Breast epithelium (tissue), 4 donors: ENCODE data around the gene MSL1. TPM values are rescaled to one million over a fixed set of nuclear protein-coding genes. Genes with fewer than 3 reads are reported as not detected.

Experiments used
- DNase-seq, 2 donors: peaks; one replicate each; pipeline ENCODE4 v3.0.0-alpha.2; 2019; ENCODE audit warnings: low spot score in 2 of 2
- H3K27ac ChIP-seq, 2 donors: fragments of 200-600 bp; sonication (generic) in 1 of 2; one replicate each; pipeline ENCODE4 v1.5.1; 2016 to 2019; ENCODE audit warnings: mild to moderate bottlenecking in 1 of 2
- H3K27me3 ChIP-seq, 2 donors: fragments of 200-600 bp; sonication (generic) in 1 of 2; one replicate each; pipeline versions ENCODE4 v1.5.1 to v1.6.0; 2017 to 2019; ENCODE audit warnings: control low read depth in 1 of 2, mild to moderate bottlenecking in 1 of 2
- H3K36me3 ChIP-seq: fragments of 200-600 bp; one replicate; pipeline ENCODE4 v1.5.1; 2019
- H3K4me1 ChIP-seq, 2 donors: fragments of 200-600 bp; sonication (generic); one replicate each; pipeline ENCODE4 v1.5.1; 2016 to 2019; ENCODE audit warnings: control low read depth in 1 of 2
- H3K4me3 ChIP-seq, 3 donors: fragments of 200-600 bp; sonication (generic); 1 replicate in 2 of 3; 2 replicates in 1 of 3; pipeline ENCODE4 v1.5.1; 2016 to 2019; ENCODE audit warnings: mild to moderate bottlenecking in 3 of 3, moderate library complexity in 2 of 3
- H3K9me3 ChIP-seq, 2 donors: fragments of 200-600 bp; sonication (generic) in 1 of 2; one replicate each; pipeline ENCODE4 v1.5.1; 2016 to 2019; ENCODE audit warnings: control low read depth in 1 of 2
- CTCF ChIP-seq, 3 donors: fragments of 450-650 bp; IDR thresholded peaks; one replicate each; pipeline ENCODE4 v1.5.1; 2016 to 2017; ENCODE audit warnings: antibody characterized with exemption in 3 of 3, mild to moderate bottlenecking in 3 of 3, moderate library complexity in 3 of 3
- POLR2A ChIP-seq: fragments of 450-650 bp; IDR thresholded peaks from one replicate; pipeline ENCODE4 v1.6.1; 2016; ENCODE audit warnings: antibody characterized with exemption, mild to moderate bottlenecking, moderate library complexity
- POLR2AphosphoS5 ChIP-seq, 3 donors: sonication (generic); formaldehyde crosslinking; IDR thresholded peaks; one replicate each; pipeline ENCODE4 v1.6.1; 2017; ENCODE audit warnings: antibody characterized with exemption in 3 of 3
- intact Hi-C: fragments of 100-400 bp; cut with DNase I; formaldehyde crosslinking; loops from one replicate; pipeline ENCODE4 v1.15.1; 2023; ENCODE audit warnings: low total_unique reads
- total RNA-seq, 3 donors: library from RNA; depleted of rRNA; stranded (reverse); fragments of >200 nt; gene quantifications; one replicate each; pipeline ENCODE4 v1.1.0, GENCODE V29; 2016

Gene MSL1
- total RNA-seq, 3 donors from 2014 or later = 49.3 to 79.3 (median 78.2) TPM

- peak overlapping the region; percentile 98 to 99 for H3K27ac ChIP-seq
- intact Hi-C loops = loop anchor here (10.0 kb wide), 1 partner anchor 49 kb away; the partner anchor contains the start of gene THRA
- peak overlapping the region; percentile 39 to 63 (median 50) for H3K4me3 ChIP-seq
- DNase-seq = no peak
- H3K27me3 ChIP-seq = no peaks in the 10 kb centered on the region
- no peaks in the 10 kb centered on the region for H3K36me3 ChIP-seq
- H3K9me3 ChIP-seq = no peaks in the 10 kb centered on the region
- H3K4me1 ChIP-seq = peaks cover 0 to 45% of the 10 kb centered on the region in 2 donors
- no peak for TF ChIP-seq POLR2A
Measured at GRCh38 chr17:40113907-40114245, 7.9 kb upstream of the MSL1 start.

- DNase-seq = peak in 1 of 2 donors; percentile 19
- no peak for TF ChIP-seq POLR2AphosphoS5 (IDR thresholded peaks at IDR 0.05)
- TF ChIP-seq POLR2A = no peak
- TF ChIP-seq CTCF (IDR thresholded peaks at IDR 0.05) = no peak
- H3K27ac ChIP-seq = peak overlapping the region; percentile 98 to 99
- intact Hi-C loops = loop anchor here (10.0 kb wide), 1 partner anchor 50 kb away; the partner anchor contains the start of gene THRA
- H3K9me3 ChIP-seq = no peaks in the 10 kb centered on the region
- H3K4me3 ChIP-seq = no peak overlapping the region
- peaks cover 0 to 36% of the 10 kb centered on the region in 2 donors for H3K4me1 ChIP-seq
- no peaks in the 10 kb centered on the region for H3K27me3 ChIP-seq
- H3K36me3 ChIP-seq = no peaks in the 10 kb centered on the region
Measured at GRCh38 chr17:40115101-40115436, 6.7 kb upstream of the MSL1 start.

GRCh38 chr17:40122136-40122998 is 596 bp downstream of the MSL1 start:
- no peaks in the 10 kb centered on the region for H3K9me3 ChIP-seq
- peak overlapping the region; percentile 95 to 100 for H3K27ac ChIP-seq
- no peak for DNase-seq
- H3K4me1 ChIP-seq = peaks cover 0 to 9% of the 10 kb centered on the region in 2 donors
- H3K27me3 ChIP-seq = no peaks in the 10 kb centered on the region
- peak overlapping the region; percentile 81 to 100 (median 85) for H3K4me3 ChIP-seq
- intact Hi-C loops = no loop called here
- peak in 2 of 3 donors; percentile 11 to 39 for TF ChIP-seq POLR2AphosphoS5 (IDR thresholded peaks at IDR 0.05)
- TF ChIP-seq POLR2A = no peak
- H3K36me3 ChIP-seq = no peaks in the 10 kb centered on the region

GRCh38 chr17:40122999-40123810 is 1.4 kb downstream of the MSL1 start:
- intact Hi-C loops = no loop called here
- no peaks in the 10 kb centered on the region for H3K36me3 ChIP-seq

GRCh38 chr17:40123811-40124114 is 2.0 kb downstream of the MSL1 start:
- Histone ChIP-seq H3K27me3 (no peaks in the 10 kb centered on the region), H3K27ac (peak overlapping the region; percentile 95 to 100), H3K36me3 (no peaks in the 10 kb centered on the region), H3K9me3 (no peaks in the 10 kb centered on the region), H3K4me1 (peaks cover 0 to 9% of the 10 kb centered on the region in 2 donors), H3K4me3 (peak overlapping the region; percentile 81 to 100 (median 85))
- DNase-seq = no peak
- no peak for TF ChIP-seq POLR2AphosphoS5 (IDR thresholded peaks at IDR 0.05)
- no peak for TF ChIP-seq CTCF (IDR thresholded peaks at IDR 0.05)
- no peak for TF ChIP-seq POLR2A
- intact Hi-C loops = no loop called here

More at GRCh38 chr17:40122999-40123810, 1.4 kb downstream of the MSL1 start:
- Histone ChIP-seq H3K4me3 (peak overlapping the region; percentile 81 to 100 (median 85)), H3K27me3 (no peaks in the 10 kb centered on the region), H3K9me3 (no peaks in the 10 kb centered on the region), H3K4me1 (peaks cover 0 to 9% of the 10 kb centered on the region in 2 donors), H3K27ac (peak overlapping the region; percentile 95 to 100)
- TF ChIP-seq CTCF (IDR thresholded peaks at IDR 0.05) (peak in 1 of 3 donors; percentile 15), POLR2A (no peak)
- no peak for DNase-seq
